AG04449 (cell line): ENCODE data around the gene VDAC1.

Experiments used
- CTCF ChIA-PET: fragments of 350-600 bp; formaldehyde crosslinking; extraction: SDS; loops from one replicate; lab custom pipeline; 2021; ENCODE audit warnings: antibody characterized with exemption; lab: Yijun Ruan, JAX
- POLR2A ChIA-PET: fragments of 400-600, 350-600 bp; formaldehyde crosslinking; extraction: SDS; loops from one replicate; lab custom pipeline; 2020; ENCODE audit warnings: antibody characterized with exemption, inconsistent platforms; lab: Yijun Ruan, JAX
- DNase-seq: peaks from one replicate; pipeline ENCODE4 v3.0.0-alpha.2; 2010; ENCODE audit warnings: low read depth, low spot score
- H3K4me3 ChIP-seq: 2 replicates; pipeline ENCODE4 v1.5.1; 2011; ENCODE audit warnings: low read depth, mild to moderate bottlenecking, control low read depth, low read length
- TF ChIP-seq, protein P1 (sequence below): IDR thresholded peaks from one replicate; pipeline ENCODE4 v1.5.1; 2011; ENCODE audit warnings: mild to moderate bottlenecking, moderate library complexity, low read length, control low read depth, inconsistent platforms; ENCODE audit not compliant: insufficient read depth; ENCODE audit errors: missing control alignments

The VDAC1 gene, protein sequence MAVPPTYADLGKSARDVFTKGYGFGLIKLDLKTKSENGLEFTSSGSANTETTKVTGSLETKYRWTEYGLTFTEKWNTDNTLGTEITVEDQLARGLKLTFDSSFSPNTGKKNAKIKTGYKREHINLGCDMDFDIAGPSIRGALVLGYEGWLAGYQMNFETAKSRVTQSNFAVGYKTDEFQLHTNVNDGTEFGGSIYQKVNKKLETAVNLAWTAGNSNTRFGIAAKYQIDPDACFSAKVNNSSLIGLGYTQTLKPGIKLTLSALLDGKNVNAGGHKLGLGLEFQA

DNA sequence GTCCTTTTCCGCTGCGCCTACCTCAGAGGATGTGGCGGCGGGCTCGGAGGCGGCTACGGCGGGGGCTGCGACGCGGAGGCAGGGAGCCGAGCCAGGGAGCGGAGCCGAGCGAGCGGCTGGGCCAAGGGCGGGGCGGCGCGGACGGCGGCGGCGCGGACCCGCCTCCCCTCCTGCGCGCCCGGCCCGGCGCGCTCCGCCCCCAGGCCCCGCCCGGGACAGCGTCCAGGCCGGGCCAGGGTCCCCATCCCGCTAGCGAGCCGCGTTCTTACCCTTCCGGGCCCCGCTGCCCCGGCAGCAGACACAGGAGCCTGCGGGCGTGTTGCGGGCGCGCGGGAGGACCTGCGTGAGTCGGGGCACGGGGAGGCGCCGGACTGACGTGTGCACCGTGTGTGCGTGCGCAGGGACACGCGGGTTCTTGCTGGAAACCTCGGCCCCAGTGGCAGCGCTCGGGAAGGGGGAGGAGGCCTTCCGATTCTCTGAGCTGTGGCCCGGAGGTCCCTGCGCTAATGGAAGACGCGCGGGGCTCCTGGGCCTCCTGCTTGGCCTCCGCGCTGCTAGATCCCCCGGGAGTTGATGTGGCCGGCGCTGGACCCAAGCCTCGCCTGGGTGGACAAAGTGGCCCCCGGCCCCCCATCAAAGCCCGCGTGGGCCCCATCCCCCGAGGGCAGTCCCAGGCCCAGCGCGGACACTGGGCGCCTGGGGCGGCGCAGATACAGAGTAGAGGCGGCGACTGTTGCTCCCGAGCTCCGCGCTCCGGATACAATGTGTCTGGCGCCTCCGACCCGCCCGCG is at the start of gene VDAC1:
Gene VDAC1 (minus strand): TSS at position 350 of the 791 bp plus-strand sequence. CDS start 11,963 bp downstream, outside the sequence.
- ChIA-PET CTCF (interaction anchor here (0.7 to 1.9 kb wide), 6 partner anchors 8 to 138 kb away, joined by 3 to 6 read pairs (median 4); no protein-coding TSS in a partner anchor), POLR2A (interaction anchor here (0.6 to 1.5 kb wide), 3 partner anchors 12 to 84 kb away, joined by 3 to 4 read pairs (median 4); no protein-coding TSS in a partner anchor)
- peak; percentile 69 for DNase-seq
- TF ChIP-seq, protein P1, sequence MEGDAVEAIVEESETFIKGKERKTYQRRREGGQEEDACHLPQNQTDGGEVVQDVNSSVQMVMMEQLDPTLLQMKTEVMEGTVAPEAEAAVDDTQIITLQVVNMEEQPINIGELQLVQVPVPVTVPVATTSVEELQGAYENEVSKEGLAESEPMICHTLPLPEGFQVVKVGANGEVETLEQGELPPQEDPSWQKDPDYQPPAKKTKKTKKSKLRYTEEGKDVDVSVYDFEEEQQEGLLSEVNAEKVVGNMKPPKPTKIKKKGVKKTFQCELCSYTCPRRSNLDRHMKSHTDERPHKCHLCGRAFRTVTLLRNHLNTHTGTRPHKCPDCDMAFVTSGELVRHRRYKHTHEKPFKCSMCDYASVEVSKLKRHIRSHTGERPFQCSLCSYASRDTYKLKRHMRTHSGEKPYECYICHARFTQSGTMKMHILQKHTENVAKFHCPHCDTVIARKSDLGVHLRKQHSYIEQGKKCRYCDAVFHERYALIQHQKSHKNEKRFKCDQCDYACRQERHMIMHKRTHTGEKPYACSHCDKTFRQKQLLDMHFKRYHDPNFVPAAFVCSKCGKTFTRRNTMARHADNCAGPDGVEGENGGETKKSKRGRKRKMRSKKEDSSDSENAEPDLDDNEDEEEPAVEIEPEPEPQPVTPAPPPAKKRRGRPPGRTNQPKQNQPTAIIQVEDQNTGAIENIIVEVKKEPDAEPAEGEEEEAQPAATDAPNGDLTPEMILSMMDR: peak; percentile 1
- H3K4me3 ChIP-seq: peak within 1 kb of the TSS; percentile 70

DNA sequence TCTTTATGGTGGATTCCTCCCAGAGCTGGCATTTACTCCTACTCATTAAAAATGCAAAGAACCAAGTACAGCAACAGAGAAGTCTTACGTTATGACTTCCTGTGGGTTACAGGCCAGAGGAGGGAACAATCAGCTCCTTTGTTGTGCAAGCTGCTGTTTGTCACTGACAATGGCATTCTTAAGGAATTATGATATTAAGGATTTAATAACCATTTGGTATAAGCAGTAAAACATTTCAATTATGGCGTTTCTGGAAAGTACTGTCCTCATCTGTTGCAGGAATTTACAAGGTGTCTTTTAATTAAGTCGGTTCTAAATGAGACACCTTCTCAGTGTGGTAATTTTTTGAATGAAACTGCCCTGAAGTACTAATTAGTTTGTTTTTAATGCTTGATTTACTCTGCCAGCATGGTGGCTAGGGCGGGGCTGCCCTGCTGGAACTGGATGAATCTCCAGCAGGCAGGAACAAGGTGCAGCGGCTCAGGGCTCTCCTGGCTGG is 49.1 kb upstream of the VDAC1 start:
- ChIA-PET POLR2A (no interaction called here), CTCF (interaction anchor here (0.5 to 28.8 kb wide), 4 partner anchors 9 to 85 kb away, joined by 3 to 1500 read pairs (median 52); no protein-coding TSS in a partner anchor)
- TF ChIP-seq, protein P1: no peak
- no peak overlapping the region for H3K4me3 ChIP-seq
- DNase-seq: no peak

DNA sequence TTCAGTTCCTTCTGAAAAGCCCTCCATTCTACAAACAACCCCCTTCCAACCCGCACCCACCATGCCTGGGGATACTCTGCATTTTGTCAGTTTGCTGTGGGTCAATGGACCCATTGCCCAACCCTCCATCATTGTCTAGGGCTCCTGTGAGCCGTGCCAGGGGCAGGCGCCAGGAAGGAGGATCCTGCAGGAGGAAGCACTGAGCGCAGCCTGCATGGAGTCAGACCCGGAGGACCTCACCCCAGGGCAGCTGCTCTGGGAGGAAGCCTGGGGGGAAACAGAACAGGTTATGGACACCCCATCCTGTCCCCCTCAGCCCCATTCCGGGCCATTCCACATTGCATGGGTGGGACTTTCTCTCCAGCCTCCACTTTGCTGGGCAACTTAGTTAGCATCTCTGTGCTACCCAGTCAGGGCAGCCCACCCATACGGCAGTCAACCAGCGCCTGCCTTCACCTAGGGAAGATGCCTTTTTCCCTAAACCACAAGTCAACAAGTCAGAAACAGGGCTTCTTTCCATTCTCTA is 48.6 kb upstream of the VDAC1 start:
- no peak for DNase-seq
- TF ChIP-seq, protein P1: no peak

DNA sequence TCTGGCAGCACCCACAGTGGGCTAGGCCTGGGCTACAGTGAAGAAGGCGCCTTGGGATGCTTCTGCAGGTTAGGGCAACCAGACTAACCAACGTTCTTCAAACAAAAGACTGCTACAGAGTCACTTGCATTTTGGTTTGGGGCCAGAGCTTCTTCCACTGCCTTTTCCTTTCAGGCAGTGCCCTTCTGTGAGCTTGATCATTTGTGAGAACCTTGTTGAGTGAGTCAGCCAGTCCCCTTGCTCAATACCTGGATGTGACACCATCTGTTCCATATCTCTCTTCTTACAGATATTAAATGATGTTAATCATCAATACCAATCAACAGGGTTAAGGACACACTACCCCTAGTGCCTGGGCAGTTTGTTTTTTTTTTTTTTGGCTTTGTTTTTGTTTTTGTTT is 46.5 kb upstream of the VDAC1 start:
- no peak for DNase-seq
- TF ChIP-seq, protein P1: no peak
- ChIA-PET CTCF (interaction anchor here (2.0 to 28.8 kb wide), 3 partner anchors 11 to 88 kb away, joined by 4 to 1500 read pairs (median 100); no protein-coding TSS in a partner anchor), POLR2A (no interaction called here)
- H3K4me3 ChIP-seq: no peak overlapping the region

More for the DNA sequence above, 48.6 kb upstream of the VDAC1 start:
- CTCF ChIA-PET: interaction anchor here (0.5 to 28.8 kb wide), 4 partner anchors 8 to 86 kb away, joined by 3 to 1500 read pairs (median 52); no protein-coding TSS in a partner anchor
- POLR2A ChIA-PET: no interaction called here
- no peak overlapping the region for H3K4me3 ChIP-seq

DNA sequence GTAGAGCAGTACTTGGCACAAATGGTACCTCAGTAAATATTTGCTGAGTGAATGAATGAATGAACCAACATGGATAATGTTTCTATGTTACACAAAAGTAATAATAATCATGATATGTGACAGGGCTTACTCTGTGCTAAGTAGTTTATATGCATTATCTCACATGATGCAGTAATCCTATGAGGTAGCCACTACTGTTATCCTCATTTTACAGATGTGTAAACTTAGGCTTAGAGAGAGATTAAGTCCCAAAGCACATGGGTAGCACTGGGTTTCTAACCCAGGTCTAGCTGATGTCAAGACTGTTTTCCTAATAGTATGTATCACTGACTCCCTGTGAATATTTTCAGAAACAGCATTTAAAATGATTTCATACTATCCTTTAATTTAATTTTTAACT is 44.1 kb upstream of the VDAC1 start:
- DNase-seq: no peak
- H3K4me3 ChIP-seq: no peak overlapping the region
- POLR2A ChIA-PET: no interaction called here
- CTCF ChIA-PET: interaction anchor here (1.6 to 28.8 kb wide), 3 partner anchors 8 to 90 kb away, joined by 3 to 1500 read pairs (median 100); no protein-coding TSS in a partner anchor
- TF ChIP-seq, protein P1: no peak
